Measurements from ENCODE around the gene AASDH. TPM values are rescaled to one million over a fixed set of nuclear protein-coding genes. Genes with fewer than 3 reads are reported as not detected.

Gene AASDH
- total RNA-seq, 1 experiment from 2014 or later = 11.5 TPM

DNA sequence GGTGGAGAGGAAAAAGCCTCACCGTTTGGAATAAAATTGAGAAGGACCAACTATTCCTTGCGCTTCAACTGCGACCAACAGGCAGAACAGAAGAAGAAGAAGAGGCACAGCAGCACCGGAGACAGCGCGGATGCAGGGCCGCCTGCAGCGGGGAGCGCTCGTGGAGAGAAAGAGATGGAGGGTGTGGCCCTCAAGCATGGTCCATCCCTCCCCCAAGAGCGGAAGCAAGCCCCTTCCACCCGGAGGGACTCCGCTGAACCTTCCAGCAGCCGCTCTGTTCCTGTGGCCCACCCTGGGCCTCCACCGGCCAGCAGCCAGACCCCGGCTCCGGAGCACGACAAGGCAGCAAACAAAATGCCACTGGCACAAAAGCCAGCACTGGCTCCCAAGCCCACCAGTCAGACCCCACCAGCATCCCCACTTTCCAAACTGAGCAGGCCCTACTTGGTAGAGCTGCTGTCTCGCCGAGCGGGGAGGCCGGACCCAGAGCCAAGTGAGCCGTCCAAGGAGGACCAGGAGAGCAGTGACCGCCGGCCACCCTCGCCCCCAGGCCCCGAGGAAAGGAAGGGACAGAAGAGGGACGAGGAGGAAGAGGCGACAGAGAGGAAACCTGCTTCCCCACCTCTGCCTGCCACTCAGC is 71.2 kb downstream of the AASDH start:
- Histone ChIP-seq H3K4me3 (no peak overlapping the region), H3K36me3 (ENCODE audit: low read depth) (no peaks in the 10 kb centered on the region), H3K27me3 (ENCODE audit: insufficient read depth, low read depth) (no peaks in the 10 kb centered on the region), H3K4me2 (no peak overlapping the region), H2AFZ (no peak overlapping the region), H3K4me1 (replicated peaks; ENCODE audit: insufficient read depth) (no peaks in the 10 kb centered on the region), H3K9me3 (ENCODE audit: insufficient read depth, low read depth) (no peaks in the 10 kb centered on the region), H3K9me2 (ENCODE audit: insufficient read depth) (no peaks in the 10 kb centered on the region), H4K20me1 (ENCODE audit: insufficient read depth) (no peaks in the 10 kb centered on the region), H3F3A (ENCODE audit: insufficient read depth, low read depth) (no peaks in the 10 kb centered on the region), H3K79me2 (ENCODE audit: low read depth) (no peaks in the 10 kb centered on the region), H3K27ac (no peak overlapping the region)
- TF ChIP-seq, protein P1, sequence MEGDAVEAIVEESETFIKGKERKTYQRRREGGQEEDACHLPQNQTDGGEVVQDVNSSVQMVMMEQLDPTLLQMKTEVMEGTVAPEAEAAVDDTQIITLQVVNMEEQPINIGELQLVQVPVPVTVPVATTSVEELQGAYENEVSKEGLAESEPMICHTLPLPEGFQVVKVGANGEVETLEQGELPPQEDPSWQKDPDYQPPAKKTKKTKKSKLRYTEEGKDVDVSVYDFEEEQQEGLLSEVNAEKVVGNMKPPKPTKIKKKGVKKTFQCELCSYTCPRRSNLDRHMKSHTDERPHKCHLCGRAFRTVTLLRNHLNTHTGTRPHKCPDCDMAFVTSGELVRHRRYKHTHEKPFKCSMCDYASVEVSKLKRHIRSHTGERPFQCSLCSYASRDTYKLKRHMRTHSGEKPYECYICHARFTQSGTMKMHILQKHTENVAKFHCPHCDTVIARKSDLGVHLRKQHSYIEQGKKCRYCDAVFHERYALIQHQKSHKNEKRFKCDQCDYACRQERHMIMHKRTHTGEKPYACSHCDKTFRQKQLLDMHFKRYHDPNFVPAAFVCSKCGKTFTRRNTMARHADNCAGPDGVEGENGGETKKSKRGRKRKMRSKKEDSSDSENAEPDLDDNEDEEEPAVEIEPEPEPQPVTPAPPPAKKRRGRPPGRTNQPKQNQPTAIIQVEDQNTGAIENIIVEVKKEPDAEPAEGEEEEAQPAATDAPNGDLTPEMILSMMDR (conservative IDR thresholded peaks at IDR 0.05) = no peak
- TF ChIP-seq EZH2 (IDR thresholded peaks at IDR 0.05; ENCODE audit: low read depth) = no peak
- ChIA-PET POLR2A (ENCODE audit: unreplicated experiment) (no interaction called here), CTCF (no interaction called here)
- no TSS peak for BruUV-seq (replicated peaks)
- intact Hi-C loops (cut with micrococcal nuclease; ENCODE audit: unreplicated experiment) = no loop called here
- no peak for DNase-seq

DNA sequence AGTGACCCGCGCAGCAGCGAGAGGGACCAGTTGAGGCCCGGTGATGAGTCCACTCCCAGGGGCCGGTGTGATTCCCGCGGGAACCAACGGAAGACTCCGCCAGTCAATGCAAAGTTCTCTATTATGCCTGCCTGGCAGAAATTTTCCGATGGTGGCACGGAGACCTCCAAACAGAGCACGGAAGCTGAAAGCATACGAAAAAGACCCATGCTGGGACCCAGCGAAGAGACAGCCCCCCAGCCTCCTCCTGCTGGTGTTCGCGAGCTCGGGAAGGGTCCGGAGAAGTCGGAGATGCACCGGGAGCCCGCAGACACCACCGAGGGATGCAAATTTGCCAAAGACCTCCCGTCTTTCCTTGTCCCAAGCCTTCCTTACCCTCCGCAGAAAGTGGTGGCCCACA is 71.7 kb downstream of the AASDH start:
- H2AFZ ChIP-seq = no peak overlapping the region

DNA sequence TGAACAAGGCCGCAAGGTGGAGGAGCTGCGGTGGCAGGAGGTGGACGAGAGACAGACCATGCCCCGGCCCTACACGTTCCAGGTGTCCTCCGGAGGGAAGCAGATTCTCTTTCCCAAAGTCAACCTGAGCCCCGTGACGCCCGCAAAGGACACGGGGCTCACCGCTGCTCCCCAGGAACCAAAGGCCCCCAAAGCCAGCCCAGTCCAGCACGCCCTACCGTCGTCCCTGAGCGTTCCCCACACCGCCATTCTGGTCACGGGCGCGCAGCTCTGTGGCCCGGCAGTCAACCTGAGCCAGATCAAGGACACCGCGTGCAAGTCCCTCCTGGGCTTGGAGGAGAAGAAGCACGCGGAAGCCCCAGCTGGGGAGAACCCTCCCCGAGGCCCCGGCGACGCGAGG is 72.2 kb downstream of the AASDH start:
- H4K20me1 ChIP-seq (ENCODE audit: insufficient read depth) = no peaks in the 10 kb centered on the region
- H3K9me2 ChIP-seq (ENCODE audit: insufficient read depth) = no peaks in the 10 kb centered on the region
- no peak overlapping the region for H2AFZ ChIP-seq
- no peaks in the 10 kb centered on the region for H3K79me2 ChIP-seq (ENCODE audit: low read depth)
- no peaks in the 10 kb centered on the region for H3F3A ChIP-seq (ENCODE audit: insufficient read depth, low read depth)
- no peaks in the 10 kb centered on the region for H3K27me3 ChIP-seq (ENCODE audit: insufficient read depth, low read depth)
- H3K27ac ChIP-seq = no peak overlapping the region
- H3K4me2 ChIP-seq = no peak overlapping the region
- H3K9me3 ChIP-seq (ENCODE audit: insufficient read depth, low read depth) = no peaks in the 10 kb centered on the region
- CTCF ChIA-PET = no interaction called here
- no peak overlapping the region for H3K4me3 ChIP-seq
- H3K4me1 ChIP-seq (replicated peaks; ENCODE audit: insufficient read depth) = no peaks in the 10 kb centered on the region
- no TSS peak for BruUV-seq (replicated peaks)
- no peak for TF ChIP-seq EZH2 (IDR thresholded peaks at IDR 0.05; ENCODE audit: low read depth)
- TF ChIP-seq, protein P1 (conservative IDR thresholded peaks at IDR 0.05) = no peak
- no peaks in the 10 kb centered on the region for H3K36me3 ChIP-seq (ENCODE audit: low read depth)
- POLR2A ChIA-PET (ENCODE audit: unreplicated experiment) = no interaction called here
- intact Hi-C loops (cut with micrococcal nuclease; ENCODE audit: unreplicated experiment) = no loop called here
- no peak for DNase-seq

More for the DNA sequence above, 71.7 kb downstream of the AASDH start:
- H3K27ac ChIP-seq = no peak overlapping the region
- CTCF ChIA-PET = no interaction called here
- no peak for DNase-seq
- H3K4me1 ChIP-seq (replicated peaks; ENCODE audit: insufficient read depth) = no peaks in the 10 kb centered on the region
- POLR2A ChIA-PET (ENCODE audit: unreplicated experiment) = no interaction called here
- no peaks in the 10 kb centered on the region for H3K27me3 ChIP-seq (ENCODE audit: insufficient read depth, low read depth)
- no peaks in the 10 kb centered on the region for H4K20me1 ChIP-seq (ENCODE audit: insufficient read depth)
- H3F3A ChIP-seq (ENCODE audit: insufficient read depth, low read depth) = no peaks in the 10 kb centered on the region
- no peaks in the 10 kb centered on the region for H3K9me3 ChIP-seq (ENCODE audit: insufficient read depth, low read depth)
- no peak overlapping the region for H3K4me2 ChIP-seq
- intact Hi-C loops (cut with micrococcal nuclease; ENCODE audit: unreplicated experiment) = no loop called here
- TF ChIP-seq, protein P1 (conservative IDR thresholded peaks at IDR 0.05) = no peak
- no peak for TF ChIP-seq EZH2 (IDR thresholded peaks at IDR 0.05; ENCODE audit: low read depth)
- H3K79me2 ChIP-seq (ENCODE audit: low read depth) = no peaks in the 10 kb centered on the region
- H3K4me3 ChIP-seq = no peak overlapping the region
- H3K36me3 ChIP-seq (ENCODE audit: low read depth) = no peaks in the 10 kb centered on the region
- H3K9me2 ChIP-seq (ENCODE audit: insufficient read depth) = no peaks in the 10 kb centered on the region
- BruUV-seq (replicated peaks) = no TSS peak
